HepG2 (cell line): ENCODE results near the gene SHBG. TPM values are rescaled to one million over a fixed set of nuclear protein-coding genes. Genes with fewer than 3 reads are reported as not detected.

ENCODE experiments used
- FOXK1 ChIP-seq: sonication (generic); formaldehyde crosslinking; IDR thresholded peaks from 2 replicates; pipeline ENCODE4 v1.4.0; 2020; ENCODE audit warnings: low read depth, missing genetic modification reagents, borderline replicate concordance
- IRF1 ChIP-seq: sonication (generic); formaldehyde crosslinking; IDR thresholded peaks from 2 replicates; pipeline ENCODE4 v1.4.0; 2020; ENCODE audit warnings: low read depth, mild to moderate bottlenecking, missing genetic modification reagents
- PAXIP1 ChIP-seq: sonication (generic); formaldehyde crosslinking; conservative IDR thresholded peaks from 2 replicates; pipeline ENCODE4 v1.4.0; 2020; ENCODE audit warnings: mild to moderate bottlenecking, missing genetic modification reagents, moderate library complexity
- POLR2G ChIP-seq: fragments of 200-400 bp; formaldehyde crosslinking; IDR thresholded peaks from 2 replicates; pipeline ENCODE4 v1.6.1; 2018; ENCODE audit warnings: mild to moderate bottlenecking, low read depth, low read length, moderate library complexity
- RAD51 ChIP-seq: fragments of 450-650 bp; IDR thresholded peaks from 2 replicates; pipeline ENCODE4 v1.6.1; 2016; ENCODE audit warnings: borderline replicate concordance
- YY1 ChIP-seq: IDR thresholded peaks from 2 replicates; pipeline ENCODE4 v1.6.1; 2011; ENCODE audit warnings: low read length, low read depth, moderate library complexity, mild to moderate bottlenecking; ENCODE audit not compliant: insufficient read depth, insufficient replicate concordance
- ZHX1 ChIP-seq: sonication (generic); formaldehyde crosslinking; IDR thresholded peaks from 2 replicates; pipeline ENCODE4 v1.8.1; 2022; ENCODE audit warnings: low read depth, mild to moderate bottlenecking, missing genetic modification reagents
- ZNF317 ChIP-seq: sonication (generic); formaldehyde crosslinking; IDR thresholded peaks from 2 replicates; pipeline ENCODE4 v1.5.0; 2020; ENCODE audit warnings: mild to moderate bottlenecking, missing genetic modification reagents
- ZNF431 ChIP-seq: sonication (generic); formaldehyde crosslinking; IDR thresholded peaks from 2 replicates; pipeline ENCODE4 v1.9.0; 2022; ENCODE audit warnings: missing genetic modification reagents, low read depth, mild to moderate bottlenecking, borderline replicate concordance
- polyA plus RNA-seq, 8 experiments: library from polyadenylated mRNA; depleted of rRNA in 3 of 8; stranded (reverse) in 7 of 8; unstranded in 1 of 8; fragments of >200 nt; fragmentation: Illumina TruSeq in 4 of 8; extraction: Trizol in 4 of 8; gene quantifications; 2 replicates each; pipeline versions ENCODE4 v1.2.1 to v1.2.3, GENCODE V29; 2011 to 2016; ENCODE audit warnings: low read depth in 4 of 8, missing spikeins in 1 of 8, mixed read lengths in 1 of 8; ENCODE audit not compliant: insufficient read depth in 1 of 8
- total RNA-seq, 5 experiments: library from RNA; depleted of rRNA; stranded (reverse); fragments of >200 nt; fragmentation: Illumina TruSeq; extraction: Trizol; gene quantifications; 2 replicates each; pipeline ENCODE4 v1.2.3, GENCODE V29; 2016; ENCODE audit warnings: low read depth in 1 of 5
- TF ChIP-seq, protein P1 (sequence below), 2 experiments: sonication (generic) in 1 of 2; formaldehyde crosslinking in 1 of 2; IDR thresholded peaks; 2 replicates each; pipeline versions ENCODE4 v1.4.0 to v1.6.1; 2018 to 2020; ENCODE audit warnings: missing genetic modification reagents in 2 of 2, borderline replicate concordance in 1 of 2, low read depth in 1 of 2, mild to moderate bottlenecking in 1 of 2, missing biosample characterization in 1 of 2
- TF ChIP-seq, protein P2 (sequence below): sonication (generic); formaldehyde crosslinking; IDR thresholded peaks from 2 replicates; pipeline ENCODE4 v1.5.1; 2020; ENCODE audit warnings: missing genetic modification reagents, mild to moderate bottlenecking, borderline replicate concordance
- TF ChIP-seq, protein P3 (sequence below): sonication (generic); formaldehyde crosslinking; IDR thresholded peaks from 2 replicates; pipeline ENCODE4 v1.4.0; 2020; ENCODE audit warnings: missing genetic modification reagents; ENCODE audit errors: not compliant biosample characterization

SHBG gene
- total and polyA plus RNA-seq, 2 of the 13 experiments (the other 11 are each of a cell fraction or from before 2014, with no cell fraction given), result 4.0 to 6.1 TPM

GRCh38 chr17:7614425-7615264 is 15.3 kb upstream of the SHBG start, which contains the start of gene FXR2 (continued):
- TF ChIP-seq ZHX1 (CRISPR knock-in tag) (no peak), POLR2G (0 out of 2 replicates have a peak, but pooled peaks have one; percentile 49), IRF1 (CRISPR knock-in tag) (no peak), PAXIP1 (CRISPR knock-in tag) (peak; percentile 35; the same call in 1 of the 2 replicates), FOXK1 (CRISPR knock-in tag) (peak; percentile 67; the same call in 1 of the 2 replicates), RAD51 (no peak), ZNF431 (CRISPR knock-in tag) (0 out of 2 replicates have a peak, but pooled peaks have one; percentile 26), YY1 (peak; percentile 49), ZNF317 (no peak)
- TF ChIP-seq, protein P1, sequence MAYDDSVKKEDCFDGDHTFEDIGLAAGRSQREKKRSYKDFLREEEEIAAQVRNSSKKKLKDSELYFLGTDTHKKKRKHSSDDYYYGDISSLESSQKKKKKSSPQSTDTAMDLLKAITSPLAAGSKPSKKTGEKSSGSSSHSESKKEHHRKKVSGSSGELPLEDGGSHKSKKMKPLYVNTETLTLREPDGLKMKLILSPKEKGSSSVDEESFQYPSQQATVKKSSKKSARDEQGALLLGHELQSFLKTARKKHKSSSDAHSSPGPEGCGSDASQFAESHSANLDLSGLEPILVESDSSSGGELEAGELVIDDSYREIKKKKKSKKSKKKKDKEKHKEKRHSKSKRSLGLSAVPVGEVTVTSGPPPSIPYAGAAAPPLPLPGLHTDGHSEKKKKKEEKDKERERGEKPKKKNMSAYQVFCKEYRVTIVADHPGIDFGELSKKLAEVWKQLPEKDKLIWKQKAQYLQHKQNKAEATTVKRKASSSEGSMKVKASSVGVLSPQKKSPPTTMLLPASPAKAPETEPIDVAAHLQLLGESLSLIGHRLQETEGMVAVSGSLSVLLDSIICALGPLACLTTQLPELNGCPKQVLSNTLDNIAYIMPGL (CRISPR knock-in tag; IDR thresholded peaks at IDR 0.05; ENCODE audit: borderline replicate concordance in 1 of 2, low read depth in 1 of 2), result peak in 1 of 2 experiments; percentile 24; a peak in 2 of 4 replicates
- TF ChIP-seq, protein P2, sequence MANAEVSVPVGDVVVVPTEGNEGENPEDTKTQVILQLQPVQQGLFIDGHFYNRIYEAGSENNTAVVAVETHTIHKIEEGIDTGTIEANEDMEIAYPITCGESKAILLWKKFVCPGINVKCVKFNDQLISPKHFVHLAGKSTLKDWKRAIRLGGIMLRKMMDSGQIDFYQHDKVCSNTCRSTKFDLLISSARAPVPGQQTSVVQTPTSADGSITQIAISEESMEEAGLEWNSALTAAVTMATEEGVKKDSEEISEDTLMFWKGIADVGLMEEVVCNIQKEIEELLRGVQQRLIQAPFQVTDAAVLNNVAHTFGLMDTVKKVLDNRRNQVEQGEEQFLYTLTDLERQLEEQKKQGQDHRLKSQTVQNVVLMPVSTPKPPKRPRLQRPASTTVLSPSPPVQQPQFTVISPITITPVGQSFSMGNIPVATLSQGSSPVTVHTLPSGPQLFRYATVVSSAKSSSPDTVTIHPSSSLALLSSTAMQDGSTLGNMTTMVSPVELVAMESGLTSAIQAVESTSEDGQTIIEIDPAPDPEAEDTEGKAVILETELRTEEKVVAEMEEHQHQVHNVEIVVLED (CRISPR knock-in tag), result peak; percentile 37; the same call in 1 of the 2 replicates
- TF ChIP-seq, protein P3, sequence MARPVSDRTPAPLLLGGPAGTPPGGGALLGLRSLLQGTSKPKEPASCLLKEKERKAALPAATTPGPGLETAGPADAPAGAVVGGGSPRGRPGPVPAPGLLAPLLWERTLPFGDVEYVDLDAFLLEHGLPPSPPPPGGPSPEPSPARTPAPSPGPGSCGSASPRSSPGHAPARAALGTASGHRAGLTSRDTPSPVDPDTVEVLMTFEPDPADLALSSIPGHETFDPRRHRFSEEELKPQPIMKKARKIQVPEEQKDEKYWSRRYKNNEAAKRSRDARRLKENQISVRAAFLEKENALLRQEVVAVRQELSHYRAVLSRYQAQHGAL (CRISPR knock-in tag), result no peak
